Thyroid gland (tissue), 4 donors: Measurements from ENCODE around the gene TMEM273. TPM values are rescaled to one million over a fixed set of nuclear protein-coding genes. Genes with fewer than 3 reads are reported as not detected.

ENCODE experiments used
- DNase-seq, 2 donors: peaks; one replicate each; pipeline ENCODE4 v3.0.0-alpha.2; 2019
- H3K27ac ChIP-seq, 3 donors: fragments of 200-600 bp; sonication (generic); 1 replicate in 2 of 3; 2 replicates in 1 of 3; pipeline ENCODE4 v1.5.1; 2016 to 2019; ENCODE audit warnings: mild to moderate bottlenecking in 1 of 3, moderate library complexity in 1 of 3
- H3K27me3 ChIP-seq: fragments of 200-600 bp; sonication (generic); one replicate; pipeline ENCODE4 v1.5.1; 2019
- H3K36me3 ChIP-seq, 2 donors: fragments of 200-600 bp; sonication (generic); one replicate each; pipeline ENCODE4 v1.5.1; 2016 to 2019
- H3K4me1 ChIP-seq, 2 donors: fragments of 200-600 bp; sonication (generic); one replicate each; pipeline ENCODE4 v1.5.1; 2017 to 2019
- H3K4me3 ChIP-seq, 3 donors: fragments of 200-600 bp; sonication (generic); replicated peaks in 1 of 3; 1 replicate in 2 of 3; 2 replicates in 1 of 3; pipeline ENCODE4 v1.5.1; 2016; ENCODE audit warnings: mild to moderate bottlenecking in 1 of 3
- H3K9me3 ChIP-seq: fragments of 200-600 bp; sonication (generic); one replicate; pipeline ENCODE4 v1.5.1; 2017
- POLR2A ChIP-seq, 2 donors: fragments of 450-650 bp; IDR thresholded peaks; one replicate each; pipeline ENCODE4 v1.6.1; 2017; ENCODE audit warnings: antibody characterized with exemption in 2 of 2, mild to moderate bottlenecking in 2 of 2, moderate library complexity in 1 of 2
- WGBS, 2 donors: methylation state at CpG; one replicate each; pipeline ENCODE4 v1.1.5; 2017; 5-methylcytosine and 5-hydroxymethylcytosine counted together
- intact Hi-C: fragments of 100-400 bp; cut with DNase I; formaldehyde crosslinking; loops from one replicate; pipeline ENCODE4 v1.15.1; 2023
- total RNA-seq, 4 donors: library from RNA; depleted of rRNA; stranded (reverse); fragments of >200 nt; gene quantifications; one replicate each; pipeline ENCODE4 v1.2.3, GENCODE V29; 2016
- TF ChIP-seq, protein P1 (sequence below), 6 experiments: fragments of 200-600 bp in 3 of 6; fragments of 450-650 bp in 3 of 6; sonication (generic) in 3 of 6; IDR thresholded peaks; one replicate each; pipeline ENCODE4 v1.5.1; 2016 to 2019; ENCODE audit warnings: antibody characterized with exemption in 6 of 6, mild to moderate bottlenecking in 2 of 6, inconsistent platforms in 1 of 6, moderate library complexity in 1 of 6

The TMEM273 gene
- total RNA-seq, 4 donors from 2014 or later = 4.2 to 15.0 (median 13.2) TPM

DNA sequence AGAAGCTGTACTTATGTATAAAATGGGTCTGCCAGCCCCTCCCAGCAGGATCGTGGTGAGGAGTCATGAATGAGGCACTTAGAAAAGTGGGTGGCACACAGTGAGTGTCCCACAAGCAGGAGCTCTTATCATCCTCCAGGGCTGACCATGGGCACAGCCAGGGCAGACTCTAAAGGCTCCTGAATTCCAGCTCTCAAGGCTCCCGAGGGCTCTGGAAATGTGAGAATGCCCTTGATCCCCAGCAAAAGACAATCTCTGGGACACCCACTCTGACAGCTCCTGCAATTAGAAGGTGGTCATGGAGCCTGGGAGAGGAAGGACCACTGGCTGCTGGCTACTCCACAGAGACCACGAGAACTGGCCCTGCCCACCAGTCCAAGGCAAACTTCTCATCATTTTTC lies 74.5 kb downstream of the TMEM273 start:
- Histone ChIP-seq H3K4me1 (peaks cover 74 to 80% of the 10 kb centered on the region in 2 donors), H3K36me3 (no peaks in the 10 kb centered on the region), H3K9me3 (no peaks in the 10 kb centered on the region), H3K4me3 (no peak overlapping the region), H3K27me3 (no peaks in the 10 kb centered on the region), H3K27ac (peak overlapping the region; percentile 51 to 86 (median 66))
- intact Hi-C loops = no loop called here
- WGBS, 2 donors = 0 to 54% methylated on average over 1 to 2 of the region's 3 CpGs
- TF ChIP-seq POLR2A (IDR thresholded peaks at IDR 0.05) = peak in 1 of 2 donors; percentile 43
- TF ChIP-seq, protein P1, sequence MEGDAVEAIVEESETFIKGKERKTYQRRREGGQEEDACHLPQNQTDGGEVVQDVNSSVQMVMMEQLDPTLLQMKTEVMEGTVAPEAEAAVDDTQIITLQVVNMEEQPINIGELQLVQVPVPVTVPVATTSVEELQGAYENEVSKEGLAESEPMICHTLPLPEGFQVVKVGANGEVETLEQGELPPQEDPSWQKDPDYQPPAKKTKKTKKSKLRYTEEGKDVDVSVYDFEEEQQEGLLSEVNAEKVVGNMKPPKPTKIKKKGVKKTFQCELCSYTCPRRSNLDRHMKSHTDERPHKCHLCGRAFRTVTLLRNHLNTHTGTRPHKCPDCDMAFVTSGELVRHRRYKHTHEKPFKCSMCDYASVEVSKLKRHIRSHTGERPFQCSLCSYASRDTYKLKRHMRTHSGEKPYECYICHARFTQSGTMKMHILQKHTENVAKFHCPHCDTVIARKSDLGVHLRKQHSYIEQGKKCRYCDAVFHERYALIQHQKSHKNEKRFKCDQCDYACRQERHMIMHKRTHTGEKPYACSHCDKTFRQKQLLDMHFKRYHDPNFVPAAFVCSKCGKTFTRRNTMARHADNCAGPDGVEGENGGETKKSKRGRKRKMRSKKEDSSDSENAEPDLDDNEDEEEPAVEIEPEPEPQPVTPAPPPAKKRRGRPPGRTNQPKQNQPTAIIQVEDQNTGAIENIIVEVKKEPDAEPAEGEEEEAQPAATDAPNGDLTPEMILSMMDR (IDR thresholded peaks at IDR 0.05) = no peak
- DNase-seq = peak; percentile 55 to 67

DNA sequence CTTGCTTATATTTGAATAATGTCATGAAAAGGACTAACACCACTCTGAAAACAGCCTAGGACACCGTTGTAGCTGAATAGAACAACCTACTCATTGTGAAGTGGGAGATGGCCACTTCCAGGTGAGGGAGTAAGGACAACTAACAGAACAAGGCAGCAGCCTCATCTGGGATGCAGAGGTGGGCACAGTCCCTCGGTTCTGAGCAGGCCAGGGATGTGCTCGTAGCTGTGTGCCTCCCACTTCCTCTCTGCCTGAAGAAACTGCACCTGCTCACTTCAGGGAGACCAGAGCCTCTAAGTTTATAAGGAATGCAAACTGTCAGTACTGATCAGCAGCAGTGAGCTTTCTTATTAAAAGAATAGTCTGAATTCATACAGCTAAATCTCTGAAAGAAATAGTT lies 75.3 kb downstream of the TMEM273 start:
- Histone ChIP-seq H3K27ac (peak overlapping the region in 1 of 3 donors; percentile 30), H3K27me3 (no peaks in the 10 kb centered on the region), H3K9me3 (no peaks in the 10 kb centered on the region), H3K4me3 (no peak overlapping the region), H3K4me1 (peaks cover 74 to 78% of the 10 kb centered on the region in 2 donors), H3K36me3 (no peaks in the 10 kb centered on the region)
- no peak for TF ChIP-seq POLR2A (IDR thresholded peaks at IDR 0.05)
- TF ChIP-seq, protein P1 (IDR thresholded peaks at IDR 0.05) = no peak
- intact Hi-C loops = no loop called here
- no peak for DNase-seq
- 28 to 37% methylated on average over 3 of the region's 3 CpGs for WGBS, 2 donors

DNA sequence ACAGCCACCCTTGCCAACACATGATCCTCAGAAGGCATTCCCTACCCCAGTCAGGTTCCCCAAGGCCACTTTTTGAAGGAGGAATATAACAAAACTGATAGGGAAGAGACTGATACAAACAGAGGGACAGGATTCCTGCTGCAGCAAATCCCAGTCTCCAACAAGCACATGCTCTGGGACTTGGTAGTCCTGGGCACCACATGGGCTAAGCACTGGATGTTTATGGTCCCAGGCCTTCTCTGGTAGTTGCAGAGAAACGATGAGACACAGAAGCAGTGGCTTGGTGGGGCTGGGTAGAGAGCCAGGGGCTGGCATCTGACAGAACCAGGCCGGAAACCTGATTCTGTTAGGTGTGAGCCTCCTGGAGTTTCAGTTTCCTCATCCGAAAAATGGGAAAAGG lies 76.1 kb downstream of the TMEM273 start:
- H3K4me1 ChIP-seq = peaks cover 77 to 78% of the 10 kb centered on the region in 2 donors
- no peaks in the 10 kb centered on the region for H3K36me3 ChIP-seq
- no peak overlapping the region for H3K4me3 ChIP-seq
- intact Hi-C loops = no loop called here
- TF ChIP-seq, protein P1 (IDR thresholded peaks at IDR 0.05) = no peak
- no peak for TF ChIP-seq POLR2A (IDR thresholded peaks at IDR 0.05)
- no peak for DNase-seq
- H3K9me3 ChIP-seq = no peaks in the 10 kb centered on the region
- 71 to 73% methylated on average over 3 of the region's 3 CpGs for whole genome bisulfite sequencing, 2 donors
- no peaks in the 10 kb centered on the region for H3K27me3 ChIP-seq
- peak overlapping the region; percentile 14 to 29 (median 21) for H3K27ac ChIP-seq

DNA sequence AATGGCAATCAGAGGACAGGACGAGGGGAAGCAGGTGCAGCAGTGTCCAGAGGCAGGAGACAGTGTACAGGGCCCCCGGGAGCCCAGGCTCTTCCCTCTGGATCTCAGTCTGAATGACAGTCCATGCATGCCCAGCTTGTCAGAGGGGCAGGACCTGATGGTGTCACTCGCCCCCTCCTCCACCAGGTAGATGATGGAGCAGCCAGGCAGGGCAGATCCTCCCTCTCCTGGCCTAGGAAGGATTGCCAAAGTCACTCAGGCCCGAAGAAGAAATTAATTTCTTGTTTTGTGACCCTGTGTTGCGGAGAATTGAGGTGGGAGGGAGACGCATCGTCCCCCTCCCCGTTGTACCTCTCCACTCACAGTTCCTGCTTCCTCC lies 76.9 kb downstream of the TMEM273 start:
- no peaks in the 10 kb centered on the region for H3K27me3 ChIP-seq
- peak overlapping the region in 1 of 3 donors; percentile 34 for H3K27ac ChIP-seq
- H3K4me1 ChIP-seq = peaks cover 80 to 81% of the 10 kb centered on the region in 2 donors
- no peaks in the 10 kb centered on the region for H3K9me3 ChIP-seq
- H3K4me3 ChIP-seq = no peak overlapping the region
- TF ChIP-seq, protein P1 (IDR thresholded peaks at IDR 0.05) = no peak
- no peak for TF ChIP-seq POLR2A (IDR thresholded peaks at IDR 0.05)
- WGBS, 2 donors = 28 to 55% methylated on average over 8 of the region's 8 CpGs
- peak; percentile 39 to 54 for DNase-seq
- H3K36me3 ChIP-seq = no peaks in the 10 kb centered on the region
- intact Hi-C loops = no loop called here

DNA sequence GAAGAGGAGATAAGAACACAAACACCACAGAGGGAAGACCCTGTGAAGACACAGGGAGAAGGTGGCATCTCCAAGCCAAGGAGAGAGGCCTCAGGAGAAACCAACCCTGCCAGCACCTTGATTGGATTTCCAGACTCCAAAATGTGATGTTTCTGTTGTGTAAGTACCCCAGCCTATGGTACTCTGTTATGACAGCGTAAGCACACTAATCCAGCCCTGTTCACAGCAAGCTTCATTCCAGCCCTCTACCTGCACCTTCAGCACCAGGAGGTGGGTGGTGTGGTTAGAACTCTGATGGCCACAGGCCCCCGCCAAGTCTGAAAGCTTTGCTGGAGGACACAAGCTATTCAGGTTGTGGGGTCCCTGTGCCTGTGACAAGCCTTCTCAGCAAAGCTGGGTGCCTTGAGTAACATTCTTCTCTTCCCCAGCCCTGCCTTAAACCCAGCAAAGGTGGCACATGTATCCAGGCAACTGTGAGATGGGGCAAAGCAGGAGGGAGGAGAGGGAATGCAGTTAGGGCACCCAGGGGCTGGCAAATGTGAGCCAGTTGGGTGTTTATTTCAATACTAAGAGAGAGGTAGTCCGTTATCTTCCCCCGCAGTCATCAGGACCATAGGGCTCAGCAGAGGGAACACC lies 77.4 kb downstream of the TMEM273 start:
- intact Hi-C loops = no loop called here
- no peak for TF ChIP-seq POLR2A (IDR thresholded peaks at IDR 0.05)
- TF ChIP-seq, protein P1 (IDR thresholded peaks at IDR 0.05) = no peak
- Histone ChIP-seq H3K4me3 (no peak overlapping the region), H3K27ac (peak overlapping the region in 1 of 3 donors; percentile 34), H3K9me3 (no peaks in the 10 kb centered on the region), H3K4me1 (peaks cover 81 to 82% of the 10 kb centered on the region in 2 donors), H3K36me3 (no peaks in the 10 kb centered on the region), H3K27me3 (no peaks in the 10 kb centered on the region)
- WGBS, 2 donors = 79 to 87% methylated on average over 4 of the region's 4 CpGs
- no peak for DNase-seq
